GM18505 (cell line): Measurements from ENCODE around the gene AGXT2.

Experiments
- ATAC-seq: cut with Tn5 transposase; IDR thresholded peaks from one replicate; pipeline ENCODE4 v1.9.1; 2021; ENCODE audit not compliant: unreplicated experiment
- POLR2A ChIP-seq: IDR thresholded peaks from 4 replicates; pipeline ENCODE4 v1.6.1; 2011; ENCODE audit warnings: borderline replicate concordance; ENCODE audit not compliant: insufficient read depth, insufficient read length; ENCODE audit errors: extremely low read depth

AGXT2 gene

GRCh38 chr5:35047785-35048404 lies at the start of gene AGXT2:
TSS of gene AGXT2 (minus strand) at chr5:35047949. CDS start at chr5:35047892, 57 bp downstream.
- no peak for ATAC-seq
- TF ChIP-seq POLR2A = no peak

GRCh38 chr5:35096932-35097331 lies 49.2 kb upstream of the AGXT2 start:
- ATAC-seq = no peak
- no peak for TF ChIP-seq POLR2A

GRCh38 chr5:35096216-35096615 lies 48.5 kb upstream of the AGXT2 start:
- ATAC-seq = no peak

GRCh38 chr5:35095366-35095765 lies 47.6 kb upstream of the AGXT2 start:
- TF ChIP-seq POLR2A = no peak

More at GRCh38 chr5:35096216-35096615, 48.5 kb upstream of the AGXT2 start:
- no peak for TF ChIP-seq POLR2A

GRCh38 chr5:35094948-35095347 lies 47.2 kb upstream of the AGXT2 start:
- TF ChIP-seq POLR2A = no peak
- no peak for ATAC-seq

More at GRCh38 chr5:35095366-35095765, 47.6 kb upstream of the AGXT2 start:
- ATAC-seq = no peak

GRCh38 chr5:35092703-35093102 lies 45.0 kb upstream of the AGXT2 start:
- no peak for ATAC-seq
- no peak for TF ChIP-seq POLR2A

- no peak for TF ChIP-seq POLR2A
- ATAC-seq = no peak
Measured at GRCh38 chr5:35091704-35092103, 44.0 kb upstream of the AGXT2 start.

GRCh38 chr5:35089334-35090314 lies 41.9 kb upstream of the AGXT2 start:
- no peak for TF ChIP-seq POLR2A
- ATAC-seq = no peak

GRCh38 chr5:35087991-35088390 lies 40.2 kb upstream of the AGXT2 start:
- ATAC-seq = no peak

GRCh38 chr5:35083150-35083549 lies 35.4 kb upstream of the AGXT2 start:
- no peak for ATAC-seq
- TF ChIP-seq POLR2A = no peak

More at GRCh38 chr5:35087991-35088390, 40.2 kb upstream of the AGXT2 start:
- no peak for TF ChIP-seq POLR2A

- ATAC-seq = no peak
- TF ChIP-seq POLR2A = no peak
Measured at GRCh38 chr5:35082530-35082929, 34.8 kb upstream of the AGXT2 start.

- ATAC-seq = no peak
- TF ChIP-seq POLR2A = no peak
Measured at GRCh38 chr5:35081134-35081533, 33.4 kb upstream of the AGXT2 start.

- no peak for ATAC-seq
- TF ChIP-seq POLR2A = no peak
Measured at GRCh38 chr5:35073160-35073559, 25.4 kb upstream of the AGXT2 start.

GRCh38 chr5:35069188-35069587 lies 21.4 kb upstream of the AGXT2 start:
- ATAC-seq = no peak
- no peak for TF ChIP-seq POLR2A

- TF ChIP-seq POLR2A = no peak
- no peak for ATAC-seq
Measured at GRCh38 chr5:35067985-35068384, 20.2 kb upstream of the AGXT2 start.
